Measurements from ENCODE around the gene ST7. TPM values are rescaled to one million over a fixed set of nuclear protein-coding genes. Genes with fewer than 3 reads are reported as not detected.

Gene ST7
- total RNA-seq, 1 donor from 2014 or later: 107 TPM

DNA sequence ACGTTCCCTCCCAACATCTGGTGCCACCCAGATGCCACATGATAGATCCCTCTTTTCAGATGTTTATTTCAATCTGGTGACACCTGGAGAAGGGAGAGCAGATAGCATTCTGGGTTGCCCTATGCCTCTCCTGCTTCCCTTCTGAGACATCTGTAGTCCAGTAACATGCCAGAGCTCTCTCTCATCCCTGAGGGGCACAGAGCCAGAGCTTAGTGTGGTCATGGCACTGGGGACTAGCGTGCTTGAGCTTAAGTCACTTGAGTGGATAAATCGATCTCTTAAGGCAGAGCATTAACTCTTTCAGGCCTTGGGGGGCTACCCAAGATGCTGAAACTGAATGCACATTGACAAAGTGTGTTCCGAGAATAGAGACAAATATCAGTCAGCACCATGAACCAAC, 321.6 kb downstream of the ST7 start:
- Mint-ChIP-seq H3K36me3 (ENCODE audit: unreplicated experiment) (no peaks in the 10 kb centered on the region), H3K4me1 (ENCODE audit: low read depth, unreplicated experiment) (peaks cover 2% of the 10 kb centered on the region), H3K9me3 (ENCODE audit: unreplicated experiment) (peaks cover 3% of the 10 kb centered on the region), H3K27me3 (ENCODE audit: unreplicated experiment) (peaks cover 4% of the 10 kb centered on the region), H3K4me3 (ENCODE audit: unreplicated experiment) (no peak overlapping the region), H3K27ac (ENCODE audit: unreplicated experiment) (no peak overlapping the region)
- TF ChIP-seq, protein P1, sequence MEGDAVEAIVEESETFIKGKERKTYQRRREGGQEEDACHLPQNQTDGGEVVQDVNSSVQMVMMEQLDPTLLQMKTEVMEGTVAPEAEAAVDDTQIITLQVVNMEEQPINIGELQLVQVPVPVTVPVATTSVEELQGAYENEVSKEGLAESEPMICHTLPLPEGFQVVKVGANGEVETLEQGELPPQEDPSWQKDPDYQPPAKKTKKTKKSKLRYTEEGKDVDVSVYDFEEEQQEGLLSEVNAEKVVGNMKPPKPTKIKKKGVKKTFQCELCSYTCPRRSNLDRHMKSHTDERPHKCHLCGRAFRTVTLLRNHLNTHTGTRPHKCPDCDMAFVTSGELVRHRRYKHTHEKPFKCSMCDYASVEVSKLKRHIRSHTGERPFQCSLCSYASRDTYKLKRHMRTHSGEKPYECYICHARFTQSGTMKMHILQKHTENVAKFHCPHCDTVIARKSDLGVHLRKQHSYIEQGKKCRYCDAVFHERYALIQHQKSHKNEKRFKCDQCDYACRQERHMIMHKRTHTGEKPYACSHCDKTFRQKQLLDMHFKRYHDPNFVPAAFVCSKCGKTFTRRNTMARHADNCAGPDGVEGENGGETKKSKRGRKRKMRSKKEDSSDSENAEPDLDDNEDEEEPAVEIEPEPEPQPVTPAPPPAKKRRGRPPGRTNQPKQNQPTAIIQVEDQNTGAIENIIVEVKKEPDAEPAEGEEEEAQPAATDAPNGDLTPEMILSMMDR (IDR thresholded peaks at IDR 0.05; ENCODE audit: partially characterized antibody, unreplicated experiment): no peak
- no peak for DNase-seq

DNA sequence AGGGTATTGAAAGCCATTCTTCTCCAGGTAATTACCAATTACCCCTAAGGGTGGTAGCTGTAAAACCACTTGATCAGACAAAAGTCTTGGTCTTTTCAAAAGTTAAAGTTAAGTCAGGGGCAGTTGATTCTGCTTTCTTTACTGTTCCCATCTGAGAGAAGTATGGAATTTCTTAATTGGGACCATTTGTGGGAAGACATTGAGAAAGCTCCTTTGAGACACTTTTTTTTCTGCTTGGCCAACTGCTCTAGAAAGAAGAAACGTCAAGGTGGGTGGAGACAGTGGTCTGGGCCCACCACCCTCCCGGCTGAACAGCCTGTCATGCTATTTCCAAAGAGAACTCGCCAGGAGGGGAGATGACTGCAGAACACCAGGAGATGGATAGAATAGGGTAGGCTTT, 324.3 kb downstream of the ST7 start:
- TF ChIP-seq, protein P1 (IDR thresholded peaks at IDR 0.05; ENCODE audit: partially characterized antibody, unreplicated experiment): no peak
- Mint-ChIP-seq H3K9me3 (ENCODE audit: unreplicated experiment) (peaks cover 2% of the 10 kb centered on the region), H3K36me3 (ENCODE audit: unreplicated experiment) (no peaks in the 10 kb centered on the region), H3K27me3 (ENCODE audit: unreplicated experiment) (peaks cover 4% of the 10 kb centered on the region), H3K4me3 (ENCODE audit: unreplicated experiment) (no peak overlapping the region), H3K4me1 (ENCODE audit: low read depth, unreplicated experiment) (peaks cover 2% of the 10 kb centered on the region), H3K27ac (ENCODE audit: unreplicated experiment) (no peak overlapping the region)
- no peak for DNase-seq

DNA sequence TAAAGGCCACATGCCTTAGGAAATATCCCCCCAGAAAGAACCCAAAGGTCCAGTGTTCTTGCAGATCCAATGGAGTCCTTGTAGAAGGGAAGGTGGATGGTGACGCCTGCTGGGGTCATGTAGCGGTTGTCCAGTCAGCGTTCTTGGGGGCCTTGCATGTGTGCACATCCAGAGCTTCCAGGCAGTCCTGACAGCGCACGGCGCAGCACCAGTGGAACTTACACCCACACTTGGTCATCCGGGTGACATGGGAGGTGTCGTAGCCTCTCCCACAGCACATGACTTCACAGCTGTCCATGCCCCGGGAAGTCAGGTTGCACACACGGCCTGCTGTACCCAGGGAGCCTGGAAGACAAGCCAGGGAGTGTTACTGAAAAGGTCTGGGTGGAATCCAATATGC, 324.7 kb downstream of the ST7 start:
- TF ChIP-seq, protein P1 (IDR thresholded peaks at IDR 0.05; ENCODE audit: partially characterized antibody, unreplicated experiment): no peak
- DNase-seq: no peak
- Mint-ChIP-seq H3K27me3 (ENCODE audit: unreplicated experiment) (peaks cover 2% of the 10 kb centered on the region), H3K27ac (ENCODE audit: unreplicated experiment) (no peak overlapping the region), H3K36me3 (ENCODE audit: unreplicated experiment) (no peaks in the 10 kb centered on the region), H3K4me1 (ENCODE audit: low read depth, unreplicated experiment) (peaks cover 2% of the 10 kb centered on the region), H3K9me3 (ENCODE audit: unreplicated experiment) (peaks cover 2% of the 10 kb centered on the region), H3K4me3 (ENCODE audit: unreplicated experiment) (no peak overlapping the region)

DNA sequence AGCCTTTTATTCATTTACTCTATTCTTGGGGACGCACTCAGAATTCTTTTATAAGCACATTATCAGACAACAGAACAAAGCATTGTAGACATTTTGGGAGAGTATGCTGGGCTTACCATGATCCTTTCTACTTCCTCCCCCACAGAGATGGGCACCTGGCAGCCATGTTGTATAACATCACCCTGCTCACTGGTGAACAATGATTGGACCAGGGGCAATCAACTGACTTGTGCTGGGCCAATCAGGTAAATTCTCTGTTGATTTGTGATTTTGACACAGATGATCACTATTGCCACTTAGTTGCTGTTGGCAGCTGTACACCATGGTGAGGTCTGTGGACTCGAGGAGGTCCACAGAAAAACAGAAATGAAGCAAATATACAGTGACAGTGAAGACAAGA, 325.9 kb downstream of the ST7 start:
- peaks cover 8% of the 10 kb centered on the region for H3K4me1 Mint-ChIP-seq (ENCODE audit: low read depth, unreplicated experiment)
- no peak overlapping the region for H3K27ac Mint-ChIP-seq (ENCODE audit: unreplicated experiment)
- TF ChIP-seq, protein P1 (IDR thresholded peaks at IDR 0.05; ENCODE audit: partially characterized antibody, unreplicated experiment): no peak
- peaks cover 2% of the 10 kb centered on the region for H3K9me3 Mint-ChIP-seq (ENCODE audit: unreplicated experiment)
- H3K27me3 Mint-ChIP-seq (ENCODE audit: unreplicated experiment): peaks cover 1% of the 10 kb centered on the region
- DNase-seq: no peak
- no peak overlapping the region for H3K4me3 Mint-ChIP-seq (ENCODE audit: unreplicated experiment)
- H3K36me3 Mint-ChIP-seq (ENCODE audit: unreplicated experiment): no peaks in the 10 kb centered on the region

Small RNAs within 50 kb of the gene (microRNA-seq; reads per million reads assigned to microRNA genes)
- gene MIR6132 (ENCODE audit: unreplicated experiment): 10.2 reads per million, percentile 49 among the genes with 10 or more reads in this experiment

Other genes with a start within 250 kb of the ST7 start
- gene CAPZA2, start 90.9 kb upstream of the ST7 start, total RNA-seq (ENCODE audit: unreplicated experiment): 142 TPM